Transverse colon (tissue), 4 donors: ENCODE measurements around the gene ATAD3C.

ENCODE experiments used
- EP300 ChIP-seq: sonication (generic); formaldehyde crosslinking; IDR thresholded peaks from one replicate; pipeline ENCODE4 v1.6.1; 2017; ENCODE audit warnings: antibody characterized with exemption, low read depth
- POLR2A ChIP-seq: fragments of 450-650 bp; IDR thresholded peaks from one replicate; pipeline ENCODE4 v1.6.1; 2016; ENCODE audit warnings: antibody characterized with exemption, mild to moderate bottlenecking, moderate library complexity
- POLR2AphosphoS5 ChIP-seq, 3 donors: sonication (generic); formaldehyde crosslinking; IDR thresholded peaks; one replicate each; pipeline ENCODE4 v1.6.1; 2016; ENCODE audit warnings: antibody characterized with exemption in 3 of 3
- TF ChIP-seq, protein P1 (sequence below), 5 experiments: fragments of 200-600 bp in 3 of 5; fragments of 450-650 bp in 2 of 5; sonication (generic) in 3 of 5; IDR thresholded peaks; 1 replicate in 2 of 5; 2 replicates in 3 of 5; pipeline ENCODE4 v1.5.1; 2016 to 2017; ENCODE audit warnings: antibody characterized with exemption in 5 of 5, inconsistent platforms in 3 of 5, mild to moderate bottlenecking in 2 of 5, moderate library complexity in 1 of 5

DNA sequence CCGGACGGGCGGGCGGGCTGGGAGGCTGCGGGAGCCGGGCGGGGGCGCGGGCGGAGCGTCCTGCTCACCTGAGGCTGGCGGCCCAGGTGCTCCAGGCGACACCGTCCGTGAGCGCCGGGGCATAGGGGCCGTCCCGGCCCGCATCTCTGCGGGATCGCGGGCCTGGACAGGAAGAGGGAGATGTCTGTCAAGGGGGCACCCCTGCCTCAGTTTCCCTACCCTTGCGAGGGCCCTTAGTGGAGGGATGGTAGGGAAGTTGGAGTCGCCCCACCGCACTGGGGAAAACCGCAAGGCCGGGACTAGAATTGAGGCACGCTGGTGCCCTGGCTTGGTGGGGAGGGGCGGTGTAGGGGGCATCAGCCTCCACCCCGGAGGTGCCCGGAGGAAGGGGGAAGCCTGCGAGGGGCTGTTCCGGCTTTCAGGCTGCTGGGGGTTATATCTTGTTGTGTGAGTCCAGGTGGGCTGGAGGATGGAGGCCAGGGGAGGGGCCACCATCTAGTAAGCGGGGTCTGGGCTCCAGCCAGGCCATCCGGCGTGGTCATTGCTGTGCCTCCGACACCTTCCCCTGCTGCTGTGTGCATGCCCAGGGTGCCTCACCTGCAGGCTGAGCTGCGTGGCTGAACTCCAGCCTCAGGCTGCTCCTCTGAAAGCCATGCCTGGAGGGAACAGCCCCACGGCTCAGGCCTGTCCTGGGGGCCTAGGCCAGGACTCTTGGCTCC, 13.4 kb upstream of the ATAD3C start:
- TF ChIP-seq, protein P1, sequence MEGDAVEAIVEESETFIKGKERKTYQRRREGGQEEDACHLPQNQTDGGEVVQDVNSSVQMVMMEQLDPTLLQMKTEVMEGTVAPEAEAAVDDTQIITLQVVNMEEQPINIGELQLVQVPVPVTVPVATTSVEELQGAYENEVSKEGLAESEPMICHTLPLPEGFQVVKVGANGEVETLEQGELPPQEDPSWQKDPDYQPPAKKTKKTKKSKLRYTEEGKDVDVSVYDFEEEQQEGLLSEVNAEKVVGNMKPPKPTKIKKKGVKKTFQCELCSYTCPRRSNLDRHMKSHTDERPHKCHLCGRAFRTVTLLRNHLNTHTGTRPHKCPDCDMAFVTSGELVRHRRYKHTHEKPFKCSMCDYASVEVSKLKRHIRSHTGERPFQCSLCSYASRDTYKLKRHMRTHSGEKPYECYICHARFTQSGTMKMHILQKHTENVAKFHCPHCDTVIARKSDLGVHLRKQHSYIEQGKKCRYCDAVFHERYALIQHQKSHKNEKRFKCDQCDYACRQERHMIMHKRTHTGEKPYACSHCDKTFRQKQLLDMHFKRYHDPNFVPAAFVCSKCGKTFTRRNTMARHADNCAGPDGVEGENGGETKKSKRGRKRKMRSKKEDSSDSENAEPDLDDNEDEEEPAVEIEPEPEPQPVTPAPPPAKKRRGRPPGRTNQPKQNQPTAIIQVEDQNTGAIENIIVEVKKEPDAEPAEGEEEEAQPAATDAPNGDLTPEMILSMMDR (IDR thresholded peaks at IDR 0.05), result no peak
- TF ChIP-seq POLR2A (no peak), POLR2AphosphoS5 (IDR thresholded peaks at IDR 0.05) (no peak), EP300 (no peak)
